ENCODE data around the gene DRAM1.

DRAM1 gene

GRCh38 chr12:101858361-101858760 is 19.0 kb upstream of the DRAM1 start:
- TF ChIP-seq REST (IDR thresholded peaks at IDR 0.05; ENCODE audit: low read depth) (no peak), YY1 (IDR thresholded peaks at IDR 0.05; ENCODE audit: low read depth) (no peak), EP300 (IDR thresholded peaks at IDR 0.05; ENCODE audit: borderline replicate concordance) (no peak), TEAD4 (IDR thresholded peaks at IDR 0.05) (no peak), RAD21 (IDR thresholded peaks at IDR 0.05; ENCODE audit: low read depth) (no peak), CREB1 (IDR thresholded peaks at IDR 0.05; ENCODE audit: low read depth) (no peak)

- TF ChIP-seq USF1 (IDR thresholded peaks at IDR 0.05) (no peak), FOXM1 (IDR thresholded peaks at IDR 0.05; ENCODE audit: borderline replicate concordance, low read depth) (no peak), CEBPB (IDR thresholded peaks at IDR 0.05) (no peak), TCF12 (IDR thresholded peaks at IDR 0.05; ENCODE audit: low read depth) (no peak), EGR1 (IDR thresholded peaks at IDR 0.05) (no peak), TAF1 (IDR thresholded peaks at IDR 0.05; ENCODE audit: low read depth) (no peak), CREB1 (IDR thresholded peaks at IDR 0.05; ENCODE audit: low read depth) (no peak), ZBTB7A (IDR thresholded peaks at IDR 0.05; ENCODE audit: low read depth) (no peak), REST (IDR thresholded peaks at IDR 0.05; ENCODE audit: low read depth) (no peak), NFIC (IDR thresholded peaks at IDR 0.05) (no peak)
Measured at GRCh38 chr12:101859664-101860607, 17.4 kb upstream of the DRAM1 start.

GRCh38 chr12:101862245-101862644 is 15.1 kb upstream of the DRAM1 start:
- TF ChIP-seq TEAD4 (IDR thresholded peaks at IDR 0.05): no peak
- no peak for TF ChIP-seq MAX (IDR thresholded peaks at IDR 0.05)
- TF ChIP-seq FOXM1 (IDR thresholded peaks at IDR 0.05; ENCODE audit: borderline replicate concordance, low read depth): no peak
- TF ChIP-seq NFIC (IDR thresholded peaks at IDR 0.05): no peak
- TF ChIP-seq CEBPB (IDR thresholded peaks at IDR 0.05): no peak
- no peak for TF ChIP-seq EGR1 (IDR thresholded peaks at IDR 0.05)
- TF ChIP-seq REST (IDR thresholded peaks at IDR 0.05; ENCODE audit: low read depth): no peak
- TF ChIP-seq YY1 (IDR thresholded peaks at IDR 0.05; ENCODE audit: low read depth): no peak
- no peak for TF ChIP-seq USF1 (IDR thresholded peaks at IDR 0.05)
- no peak for TF ChIP-seq RAD21 (IDR thresholded peaks at IDR 0.05; ENCODE audit: low read depth)
- TF ChIP-seq TAF1 (IDR thresholded peaks at IDR 0.05; ENCODE audit: low read depth): no peak
- TF ChIP-seq CREB1 (IDR thresholded peaks at IDR 0.05; ENCODE audit: low read depth): no peak
- no peak for TF ChIP-seq EP300 (IDR thresholded peaks at IDR 0.05; ENCODE audit: borderline replicate concordance)
- no peak for TF ChIP-seq ZBTB7A (IDR thresholded peaks at IDR 0.05; ENCODE audit: low read depth)
- TF ChIP-seq TCF12 (IDR thresholded peaks at IDR 0.05; ENCODE audit: low read depth): no peak

- TF ChIP-seq NFIC (IDR thresholded peaks at IDR 0.05) (no peak), YY1 (IDR thresholded peaks at IDR 0.05; ENCODE audit: low read depth) (no peak), CREB1 (IDR thresholded peaks at IDR 0.05; ENCODE audit: low read depth) (no peak), MAX (IDR thresholded peaks at IDR 0.05) (no peak), TCF12 (IDR thresholded peaks at IDR 0.05; ENCODE audit: low read depth) (no peak), REST (IDR thresholded peaks at IDR 0.05; ENCODE audit: low read depth) (no peak), RAD21 (IDR thresholded peaks at IDR 0.05; ENCODE audit: low read depth) (no peak), FOXM1 (IDR thresholded peaks at IDR 0.05; ENCODE audit: borderline replicate concordance, low read depth) (no peak), ZBTB7A (IDR thresholded peaks at IDR 0.05; ENCODE audit: low read depth) (no peak), CEBPB (IDR thresholded peaks at IDR 0.05) (no peak), TAF1 (IDR thresholded peaks at IDR 0.05; ENCODE audit: low read depth) (no peak), EP300 (IDR thresholded peaks at IDR 0.05; ENCODE audit: borderline replicate concordance) (no peak)
Measured at GRCh38 chr12:101863981-101864380, 13.4 kb upstream of the DRAM1 start.

All from Ishikawa (cell line).